HCT116 (cell line): ENCODE data around the gene ATP5PD. TPM values are rescaled to one million over a fixed set of nuclear protein-coding genes. Genes with fewer than 3 reads are reported as not detected.

ENCODE experiments used
- ATAC-seq: fragments of 200-7000 bp; cut with Tn5 transposase; 2 replicates; pipeline ENCODE4 v1.9.1; 2020; ENCODE audit warnings: mild to moderate bottlenecking, moderate library complexity
- BruUV-seq: library from RNA; stranded (reverse); fragments of 400-500 nt; replicated peaks from 2 replicates; lab custom pipeline; 2021; lab: Mats Ljungman, UMichigan
- CTCF ChIA-PET: fragments of 300-600 bp; sonication (Branson Sonifier 250); formaldehyde crosslinking; loops from one replicate; lab custom pipeline; 2021; ENCODE audit warnings: antibody characterized with exemption; lab: Charles Lee
- POLR2A ChIA-PET: fragments of 300-600, 350-600 bp; sonication (Branson Sonifier 250); formaldehyde crosslinking; loops from one replicate; lab custom pipeline; 2021; ENCODE audit warnings: antibody characterized with exemption; lab: Charles Lee
- RAD21 ChIA-PET, 2 experiments: fragments of 300-600 bp; sonication (Branson Sonifier 250); formaldehyde crosslinking; loops; one replicate each; lab custom pipeline; 2023; ENCODE audit warnings: low total read pairs in 2 of 2; ENCODE audit not compliant: uncharacterized antibody in 2 of 2, unreplicated experiment in 2 of 2, low non-redundant PET in 1 of 2; lab: Charles Lee
- DNase-seq: peaks from one replicate; pipeline ENCODE4 v3.0.0-alpha.2; 2010; ENCODE audit warnings: low read depth, low spot score
- H2AFZ ChIP-seq: fragments of 200-600 bp; shearing (Covaris generic), sonication (generic); 2 replicates; pipeline ENCODE4 v1.6.1; 2017; ENCODE audit warnings: low read depth, mixed run types, mixed read lengths, antibody characterized with exemption, low read length; ENCODE audit not compliant: poor library complexity, severe bottlenecking
- H3K27ac ChIP-seq: 2 replicates; pipeline ENCODE4 v1.5.1; 2012; ENCODE audit warnings: low read depth, low read length
- H3K27me3 ChIP-seq: fragments of 200-600 bp; sonication (generic); 2 replicates; pipeline ENCODE4 v1.6.1; 2016; ENCODE audit warnings: mixed run types, low read length, mixed read lengths; ENCODE audit not compliant: insufficient read depth
- H3K36me3 ChIP-seq, 2 experiments: fragments of 200-500 bp in 1 of 2; fragments of 200-600 bp in 1 of 2; sonication (Bioruptor generic) in 1 of 2; sonication (generic) in 1 of 2; 2 replicates each; pipeline versions ENCODE4 v1.5.1 to v1.6.1; 2014 to 2016; ENCODE audit warnings: low read length in 2 of 2, inconsistent platforms in 1 of 2, mixed read lengths in 1 of 2, mixed run types in 1 of 2; ENCODE audit not compliant: insufficient read depth in 2 of 2, control insufficient read depth in 1 of 2
- H3K4me1 ChIP-seq, 2 experiments: fragments of 200-600 bp in 1 of 2; sonication (generic) in 1 of 2; 2 replicates each; pipeline versions ENCODE4 v1.5.1 to v1.6.1; 2012 to 2017; ENCODE audit warnings: low read length in 2 of 2, inconsistent platforms in 1 of 2, mild to moderate bottlenecking in 1 of 2, mixed read lengths in 1 of 2, mixed run types in 1 of 2, moderate library complexity in 1 of 2; ENCODE audit not compliant: insufficient read depth in 2 of 2, control insufficient read depth in 1 of 2
- H3K4me2 ChIP-seq: fragments of 200-600 bp; sonication (generic); 2 replicates; pipeline ENCODE4 v1.6.1; 2017; ENCODE audit warnings: mixed run types, low read length, mixed read lengths
- H3K4me3 ChIP-seq, 2 experiments: fragments of 200-600 bp in 1 of 2; sonication (generic) in 1 of 2; replicated peaks in 1 of 2; 2 replicates each; pipeline ENCODE4 v1.5.1; 2011 to 2016; ENCODE audit warnings: low read length in 2 of 2, control low read depth in 1 of 2, low read depth in 1 of 2, mild to moderate bottlenecking in 1 of 2, mixed read lengths in 1 of 2, mixed run types in 1 of 2
- H3K79me2 ChIP-seq: fragments of 200-600 bp; sonication (generic); 2 replicates; pipeline ENCODE4 v1.6.1; 2017; ENCODE audit warnings: mild to moderate bottlenecking, mixed run types, low read length, moderate library complexity, mixed read lengths; ENCODE audit not compliant: insufficient read depth
- H3K9ac ChIP-seq: fragments of 200-600 bp; sonication (generic); 2 replicates; pipeline ENCODE4 v1.6.1; 2016; ENCODE audit warnings: low read length, mixed read lengths
- H3K9me2 ChIP-seq: fragments of 200-600 bp; sonication (generic), shearing (Covaris generic); 2 replicates; pipeline ENCODE4 v1.6.1; 2017; ENCODE audit warnings: mixed run types, mild to moderate bottlenecking, moderate library complexity; ENCODE audit not compliant: insufficient read depth
- H3K9me3 ChIP-seq, 2 experiments: fragments of 200-500 bp in 1 of 2; fragments of 200-600 bp in 1 of 2; sonication (Bioruptor generic) in 1 of 2; sonication (generic) in 1 of 2; 2 replicates each; pipeline ENCODE4 v1.6.1; 2014 to 2017; ENCODE audit warnings: low read length in 2 of 2, mixed read lengths in 2 of 2, inconsistent platforms in 1 of 2, low read depth in 1 of 2, mild to moderate bottlenecking in 1 of 2, mixed run types in 1 of 2, moderate library complexity in 1 of 2; ENCODE audit not compliant: control insufficient read depth in 1 of 2, insufficient read depth in 1 of 2
- H4K20me1 ChIP-seq: fragments of 200-600 bp; sonication (generic), shearing (Covaris generic); 2 replicates; pipeline ENCODE4 v1.6.1; 2017; ENCODE audit warnings: mixed run types, mild to moderate bottlenecking, moderate library complexity; ENCODE audit not compliant: insufficient read depth
- CBX3 ChIP-seq: IDR thresholded peaks from 2 replicates; pipeline ENCODE4 v1.6.1; 2012; ENCODE audit warnings: low read depth
- CEBPB ChIP-seq: IDR thresholded peaks from 2 replicates; pipeline ENCODE4 v1.6.1; 2012; ENCODE audit warnings: low read depth
- EGR1 ChIP-seq: IDR thresholded peaks from 2 replicates; pipeline ENCODE4 v1.6.1; 2012; ENCODE audit warnings: low read depth
- ELF1 ChIP-seq: IDR thresholded peaks from 2 replicates; pipeline ENCODE4 v1.6.1; 2012; ENCODE audit warnings: low read depth, borderline replicate concordance
- EZH2phosphoT487 ChIP-seq: fragments of 200-600 bp; IDR thresholded peaks from 2 replicates; pipeline ENCODE4 v1.6.1; 2018; ENCODE audit warnings: antibody characterized with exemption, borderline replicate concordance
- JUND ChIP-seq: IDR thresholded peaks from 2 replicates; pipeline ENCODE4 v1.6.1; 2012
- POLR2A ChIP-seq: IDR thresholded peaks from 2 replicates; pipeline ENCODE4 v1.7.0; 2011; ENCODE audit warnings: borderline replicate concordance; ENCODE audit not compliant: insufficient read depth, insufficient read length; ENCODE audit errors: extremely low read depth
- POLR2AphosphoS5 ChIP-seq: IDR thresholded peaks from 2 replicates; pipeline ENCODE4 v1.6.1; 2011; ENCODE audit warnings: mild to moderate bottlenecking, low read depth, low read length, moderate library complexity
- RAD21 ChIP-seq: IDR thresholded peaks from 2 replicates; pipeline ENCODE4 v1.6.1; 2012; ENCODE audit warnings: low read depth, mild to moderate bottlenecking
- SP1 ChIP-seq: IDR thresholded peaks from 2 replicates; pipeline ENCODE4 v1.6.1; 2012; ENCODE audit warnings: low read depth
- SRF ChIP-seq: IDR thresholded peaks from 2 replicates; pipeline ENCODE4 v1.6.1; 2012; ENCODE audit warnings: low read depth
- YY1 ChIP-seq: IDR thresholded peaks from 2 replicates; pipeline ENCODE4 v1.6.1; 2011; ENCODE audit warnings: low read length, low read depth, moderate library complexity, mild to moderate bottlenecking; ENCODE audit not compliant: insufficient replicate concordance; ENCODE audit errors: extremely low read depth
- ZBTB33 ChIP-seq: IDR thresholded peaks from 2 replicates; pipeline ENCODE4 v1.6.1; 2011; ENCODE audit warnings: mild to moderate bottlenecking, low read length, moderate library complexity; ENCODE audit not compliant: insufficient replicate concordance; ENCODE audit errors: extremely low read depth
- intact Hi-C: fragments of 100-400 bp; cut with micrococcal nuclease; formaldehyde crosslinking; loops from 2 replicates; pipeline ENCODE4 v1.10.0; 2022
- total RNA-seq: library from RNA; stranded (reverse); gene quantifications from one replicate; pipeline ENCODE4 v1.2.1, GENCODE V29; 2021; ENCODE audit not compliant: unreplicated experiment
- TF ChIP-seq, protein P1 (sequence below), 3 experiments: fragments of 200-600 bp in 1 of 3; sonication (generic) in 1 of 3; IDR thresholded peaks in 2 of 3; conservative IDR thresholded peaks in 1 of 3; 2 replicates each; pipeline ENCODE4 v1.5.1; 2012 to 2017; ENCODE audit warnings: low read depth in 2 of 3, low read length in 2 of 3, antibody characterized with exemption in 1 of 3, borderline replicate concordance in 1 of 3, control low read depth in 1 of 3, mild to moderate bottlenecking in 1 of 3, mixed read lengths in 1 of 3, mixed run types in 1 of 3, moderate library complexity in 1 of 3; ENCODE audit not compliant: insufficient read depth in 1 of 3
- TF ChIP-seq, protein P2 (sequence below): IDR thresholded peaks from 2 replicates; pipeline ENCODE4 v1.6.1; 2012
- TF ChIP-seq, protein P3 (sequence below): IDR thresholded peaks from 2 replicates; pipeline ENCODE4 v1.6.1; 2012

Gene ATP5PD
- total RNA-seq, 1 experiment from 2014 or later = 407 TPM

- TF ChIP-seq, protein P1, sequence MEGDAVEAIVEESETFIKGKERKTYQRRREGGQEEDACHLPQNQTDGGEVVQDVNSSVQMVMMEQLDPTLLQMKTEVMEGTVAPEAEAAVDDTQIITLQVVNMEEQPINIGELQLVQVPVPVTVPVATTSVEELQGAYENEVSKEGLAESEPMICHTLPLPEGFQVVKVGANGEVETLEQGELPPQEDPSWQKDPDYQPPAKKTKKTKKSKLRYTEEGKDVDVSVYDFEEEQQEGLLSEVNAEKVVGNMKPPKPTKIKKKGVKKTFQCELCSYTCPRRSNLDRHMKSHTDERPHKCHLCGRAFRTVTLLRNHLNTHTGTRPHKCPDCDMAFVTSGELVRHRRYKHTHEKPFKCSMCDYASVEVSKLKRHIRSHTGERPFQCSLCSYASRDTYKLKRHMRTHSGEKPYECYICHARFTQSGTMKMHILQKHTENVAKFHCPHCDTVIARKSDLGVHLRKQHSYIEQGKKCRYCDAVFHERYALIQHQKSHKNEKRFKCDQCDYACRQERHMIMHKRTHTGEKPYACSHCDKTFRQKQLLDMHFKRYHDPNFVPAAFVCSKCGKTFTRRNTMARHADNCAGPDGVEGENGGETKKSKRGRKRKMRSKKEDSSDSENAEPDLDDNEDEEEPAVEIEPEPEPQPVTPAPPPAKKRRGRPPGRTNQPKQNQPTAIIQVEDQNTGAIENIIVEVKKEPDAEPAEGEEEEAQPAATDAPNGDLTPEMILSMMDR (IDR thresholded peaks at IDR 0.05 in 2 of 3, conservative IDR thresholded peaks at IDR 0.05 in 1 of 3; ENCODE audit: borderline replicate concordance in 1 of 3, insufficient read depth in 1 of 3, low read depth in 2 of 3, low read length in 2 of 3) = 0 out of 6 replicates have a peak, but pooled peaks of 1 of the 3 experiments have one; percentile 19
- no peak for TF ChIP-seq JUND
- TF ChIP-seq RAD21 = no peak
- peak; percentile 57 for TF ChIP-seq POLR2A
- no peak for TF ChIP-seq CEBPB
These were observed 30.3 kb upstream of the ATP5PD start (continued) for GRCh38 chr17:75077072-75077495.

GRCh38 chr17:75075597-75076336 is 29.0 kb upstream of the ATP5PD start:
- ATAC-seq (no peak), DNase-seq (no peak)
- no peaks in the 10 kb centered on the region for H3K9me2 ChIP-seq
- no peaks in the 10 kb centered on the region for H3K9me3 ChIP-seq
- peak overlapping the region; percentile 3; the same call in 1 of the 2 replicates for H3K27ac ChIP-seq
- H3K79me2 ChIP-seq = no peaks in the 10 kb centered on the region
- ChIA-PET RAD21 (interaction anchor here in 1 of 2 experiments (0.9 kb wide), 1 partner anchor 38 kb away, joined by 3 read pairs; no protein-coding TSS in a partner anchor), POLR2A (interaction anchor here (1.5 kb wide), 1 partner anchor 34 kb away, joined by 4 read pairs; the partner anchor contains the start of gene ARMC7), CTCF (interaction anchor here (1.0 to 1.7 kb wide), 3 partner anchors 21 to 126 kb away, joined by 3 to 5 read pairs (median 4); no protein-coding TSS in a partner anchor)
- H3K27me3 ChIP-seq = no peaks in the 10 kb centered on the region
- H2AFZ ChIP-seq = no peak overlapping the region
- intact Hi-C loops = no loop called here
- H4K20me1 ChIP-seq = no peaks in the 10 kb centered on the region
- no peak overlapping the region for H3K4me3 ChIP-seq
- H3K4me2 ChIP-seq = peak overlapping the region; percentile 11; the same call in 1 of the 2 replicates
- peak overlapping the region; percentile 15; the same call in 1 of the 2 replicates for H3K9ac ChIP-seq
- no peaks in the 10 kb centered on the region for H3K36me3 ChIP-seq
- no TSS peak for BruUV-seq
- H3K4me1 ChIP-seq = peaks cover 57 to 61% of the 10 kb centered on the region in 2 experiments
- TF ChIP-seq, protein P2, sequence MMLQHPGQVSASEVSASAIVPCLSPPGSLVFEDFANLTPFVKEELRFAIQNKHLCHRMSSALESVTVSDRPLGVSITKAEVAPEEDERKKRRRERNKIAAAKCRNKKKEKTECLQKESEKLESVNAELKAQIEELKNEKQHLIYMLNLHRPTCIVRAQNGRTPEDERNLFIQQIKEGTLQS = no peak
- TF ChIP-seq, protein P3, sequence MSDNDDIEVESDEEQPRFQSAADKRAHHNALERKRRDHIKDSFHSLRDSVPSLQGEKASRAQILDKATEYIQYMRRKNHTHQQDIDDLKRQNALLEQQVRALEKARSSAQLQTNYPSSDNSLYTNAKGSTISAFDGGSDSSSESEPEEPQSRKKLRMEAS = no peak
- no peak for TF ChIP-seq EGR1
- no peak for TF ChIP-seq SRF
- TF ChIP-seq YY1 = no peak
- no peak for TF ChIP-seq CBX3
- TF ChIP-seq ZBTB33 = no peak
- no peak for TF ChIP-seq POLR2AphosphoS5
- TF ChIP-seq JUND = no peak
- no peak for TF ChIP-seq ELF1
- no peak for TF ChIP-seq SP1
- no peak for TF ChIP-seq EZH2phosphoT487
- TF ChIP-seq CEBPB = no peak
